ENCODE data around the gene WDR82.

- TF ChIP-seq EP300 (IDR thresholded peaks at IDR 0.05; ENCODE audit: borderline replicate concordance in 1 of 2, control insufficient read depth in 1 of 2, low read depth in 2 of 2, low read length in 2 of 2) (no peak), POLR2AphosphoS5 (IDR thresholded peaks at IDR 0.05; ENCODE audit: low read length) (no peak), EZH2 (IDR thresholded peaks at IDR 0.05; ENCODE audit: borderline replicate concordance, control insufficient read depth, low read depth, low read length) (no peak), KDM1A (IDR thresholded peaks at IDR 0.05; ENCODE audit: borderline replicate concordance) (no peak), CTCF (IDR thresholded peaks at IDR 0.05 in 2 of 3, conservative IDR thresholded peaks at IDR 0.05 in 1 of 3; ENCODE audit: control insufficient read depth in 2 of 3, extremely low read depth in 1 of 3, insufficient read depth in 1 of 3, low read depth in 3 of 3, low read length in 3 of 3) (no peak)
Measured at GRCh38 chr3:52259035-52259434, 19.4 kb downstream of the WDR82 start.
